GM12878 (cell line): ENCODE measurements around the gene GMPPA. TPM values are rescaled to one million over a fixed set of nuclear protein-coding genes. Genes with fewer than 3 reads are reported as not detected.

Experiments
- ATAC-seq: fragments of 200-7000 bp; cut with Tn5 transposase; 3 replicates; pipeline ENCODE4 v1.9.1; 2020; ENCODE audit warnings: mild to moderate bottlenecking, moderate library complexity
- BruUV-seq: library from RNA; stranded (reverse); fragments of 400-500 nt; replicated peaks from 2 replicates; lab custom pipeline; 2021; lab: Mats Ljungman, UMichigan
- CTCF ChIA-PET: fragments of 300-600 bp; sonication (Branson Sonifier 250); formaldehyde crosslinking; extraction: SDS; loops from one replicate; lab custom pipeline; 2021; ENCODE audit warnings: inconsistent platforms; lab: Yijun Ruan, JAX
- POLR2A ChIA-PET: fragments of 350-600 bp; formaldehyde crosslinking; extraction: SDS; loops from one replicate; lab custom pipeline; 2021; ENCODE audit warnings: inconsistent platforms; lab: Charles Lee
- RAD21 ChIA-PET: fragments of 300-600 bp; sonication (Branson Sonifier 250); formaldehyde crosslinking; loops from one replicate; lab custom pipeline; 2023; ENCODE audit warnings: antibody characterized with exemption; ENCODE audit not compliant: unreplicated experiment; lab: Charles Lee
- SMC1A ChIA-PET: fragments of 300-600 bp; sonication (Branson Sonifier 250); formaldehyde crosslinking; loops from one replicate; lab custom pipeline; 2023; ENCODE audit not compliant: unreplicated experiment, uncharacterized antibody; lab: Charles Lee
- DNase-seq: peaks from one replicate; pipeline ENCODE4 v3.0.0-alpha.2; 2011; ENCODE audit warnings: low read depth, low spot score
- FAIRE-seq: peaks from 3 replicates; lab custom pipeline; 2011; peaks lifted over from hg19 to GRCh38; lab: Jason Lieb, UNC
- H2AFZ ChIP-seq: 2 replicates; pipeline ENCODE4 v1.6.0; 2011; ENCODE audit warnings: low read depth, low read length, control low read depth; ENCODE audit not compliant: control insufficient read depth
- H3K27ac ChIP-seq: 2 replicates; pipeline ENCODE4 v1.5.1; 2011; ENCODE audit warnings: control low read depth; ENCODE audit not compliant: control insufficient read depth, insufficient read depth
- H3K27me3 ChIP-seq, 2 experiments: replicated peaks in 1 of 2; 2 replicates each; pipeline versions ENCODE4 v1.6.0 to v1.6.1; 2011; ENCODE audit warnings: low read length in 1 of 2; ENCODE audit not compliant: control insufficient read depth in 2 of 2, insufficient read depth in 2 of 2
- H3K36me3 ChIP-seq, 2 experiments: 2 replicates each; pipeline ENCODE4 v1.5.1; 2011; ENCODE audit warnings: low read length in 1 of 2; ENCODE audit not compliant: control insufficient read depth in 2 of 2, insufficient read depth in 2 of 2
- H3K4me1 ChIP-seq: 2 replicates; pipeline ENCODE4 v1.6.1; 2011; ENCODE audit warnings: mild to moderate bottlenecking, low read length, moderate library complexity, mixed read lengths; ENCODE audit not compliant: control insufficient read depth, insufficient read depth
- H3K4me2 ChIP-seq: 2 replicates; pipeline ENCODE4 v1.6.0; 2011; ENCODE audit warnings: control low read depth; ENCODE audit not compliant: control insufficient read depth, insufficient read depth
- H3K4me3 ChIP-seq: fragments of 200-600 bp; sonication (generic); 2 replicates; pipeline ENCODE4 v1.5.1; 2016
- H3K79me2 ChIP-seq: 2 replicates; pipeline ENCODE4 v1.6.0; 2011; ENCODE audit warnings: low read length; ENCODE audit not compliant: control insufficient read depth, insufficient read depth
- H3K9ac ChIP-seq: 2 replicates; pipeline ENCODE4 v1.8.0; 2011; ENCODE audit warnings: low read length, control low read depth, mixed read lengths; ENCODE audit not compliant: control insufficient read depth, insufficient read depth
- H3K9me3 ChIP-seq: replicated peaks from 3 replicates; pipeline ENCODE4 v1.5.1; 2011; ENCODE audit warnings: mild to moderate bottlenecking, low read length; ENCODE audit not compliant: control insufficient read depth, insufficient read depth
- H4K20me1 ChIP-seq: 2 replicates; pipeline ENCODE4 v1.6.0; 2011; ENCODE audit not compliant: control insufficient read depth, insufficient read depth
- CHD2 ChIP-seq: IDR thresholded peaks from 2 replicates; pipeline ENCODE4 v1.6.1; 2011; ENCODE audit warnings: low read depth, low read length, improper control_type of control experiment, borderline replicate concordance
- EGR1 ChIP-seq, 2 experiments: IDR thresholded peaks; 1 replicate in 1 of 2; 2 replicates in 1 of 2; pipeline ENCODE4 v1.6.1; 2011 to 2012; ENCODE audit warnings: low read depth in 2 of 2, low read length in 2 of 2, borderline replicate concordance in 1 of 2, mild to moderate bottlenecking in 1 of 2, moderate library complexity in 1 of 2
- FOS ChIP-seq: IDR thresholded peaks from 3 replicates; pipeline ENCODE4 v1.6.1; 2011; ENCODE audit warnings: borderline replicate concordance; ENCODE audit not compliant: insufficient read length; ENCODE audit errors: extremely low read depth
- GATAD2B ChIP-seq: fragments of 450-650 bp; conservative IDR thresholded peaks from 2 replicates; pipeline ENCODE4 v1.6.1; 2017; ENCODE audit warnings: low read depth, mild to moderate bottlenecking, moderate library complexity
- NBN ChIP-seq: fragments of 450-650 bp; IDR thresholded peaks from 2 replicates; pipeline ENCODE4 v1.6.1; 2016
- NFXL1 ChIP-seq: fragments of 450-650 bp; IDR thresholded peaks from 2 replicates; pipeline ENCODE4 v1.6.1; 2017; ENCODE audit warnings: antibody characterized with exemption, mild to moderate bottlenecking, borderline replicate concordance
- NFYB ChIP-seq: IDR thresholded peaks from 2 replicates; pipeline ENCODE4 v1.6.1; 2011; ENCODE audit warnings: low read depth, mild to moderate bottlenecking, low read length, improper control_type of control experiment, moderate library complexity; ENCODE audit not compliant: insufficient read depth
- POLR2A ChIP-seq: IDR thresholded peaks from 2 replicates; pipeline ENCODE4 v1.6.1; 2011; ENCODE audit warnings: low read depth, mild to moderate bottlenecking, low read length
- RB1 ChIP-seq: fragments of 450-650 bp; formaldehyde crosslinking; IDR thresholded peaks from 2 replicates; pipeline ENCODE4 v1.6.1; 2017; ENCODE audit warnings: mild to moderate bottlenecking, borderline replicate concordance
- RCOR1 ChIP-seq: conservative IDR thresholded peaks from 2 replicates; pipeline ENCODE4 v1.6.1; 2012; ENCODE audit warnings: low read depth, low read length, improper control_type of control experiment
- SIN3A ChIP-seq: IDR thresholded peaks from 2 replicates; pipeline ENCODE4 v1.6.1; 2012; ENCODE audit warnings: low read depth, low read length, improper control_type of control experiment
- SMC3 ChIP-seq: IDR thresholded peaks from 2 replicates; pipeline ENCODE4 v1.6.1; 2011; ENCODE audit warnings: low read length, improper control_type of control experiment, borderline replicate concordance
- SRF ChIP-seq, 2 experiments: IDR thresholded peaks; 2 replicates each; pipeline ENCODE4 v1.6.1; 2011; ENCODE audit warnings: low read depth in 2 of 2, low read length in 2 of 2, mild to moderate bottlenecking in 1 of 2, moderate library complexity in 1 of 2
- YY1 ChIP-seq: IDR thresholded peaks from 2 replicates; pipeline ENCODE4 v1.6.1; 2011; ENCODE audit warnings: low read depth, mild to moderate bottlenecking, low read length
- ZNF207 ChIP-seq: fragments of 450-650 bp; IDR thresholded peaks from 2 replicates; pipeline ENCODE4 v1.6.1; 2014; ENCODE audit warnings: antibody characterized with exemption, mild to moderate bottlenecking, borderline replicate concordance
- ZNF24 ChIP-seq: fragments of 450-650 bp; IDR thresholded peaks from 2 replicates; pipeline ENCODE4 v1.6.1; 2017; ENCODE audit warnings: antibody characterized with exemption, mild to moderate bottlenecking
- ZNF384 ChIP-seq: IDR thresholded peaks from 2 replicates; pipeline ENCODE4 v1.6.1; 2012; ENCODE audit warnings: low read depth, mild to moderate bottlenecking, low read length, improper control_type of control experiment, borderline replicate concordance
- WGBS: methylation state at CpG from one replicate; pipeline ENCODE4 v1.1.6; 2016; ENCODE audit warnings: low lambda C conversion rate; ENCODE audit not compliant: insufficient replicate concordance, insufficient coverage; ENCODE audit errors: missing lambda C conversion rate; 5-methylcytosine and 5-hydroxymethylcytosine counted together
- in situ Hi-C: fragments of 300-500 bp; cut with MboI; formaldehyde crosslinking; loops from 9 replicates; pipeline ENCODE4 v1.14.3; 2018; ENCODE audit warnings: mixed read lengths
- intact Hi-C: fragments of 100-400 bp; cut with micrococcal nuclease; formaldehyde crosslinking; loops from one replicate; pipeline ENCODE4 v1.14.2; 2022; ENCODE audit not compliant: unreplicated experiment
- polyA plus RNA-seq, 11 experiments: library from polyadenylated mRNA; depleted of rRNA in 4 of 11; unstranded in 6 of 11; stranded (reverse) in 5 of 11; fragments of >200 nt; fragmentation: Nextera tagmentation in 4 of 11; fragmentation: Illumina TruSeq in 1 of 11; extraction: Ambion mirVana in 4 of 11; extraction: Trizol in 1 of 11; gene quantifications; 1 replicate in 1 of 11; 2 replicates in 10 of 11; pipeline versions ENCODE4 v1.2.1 to v1.2.3, GENCODE V29; 2011 to 2016; ENCODE audit warnings: inconsistent platforms in 2 of 11, missing spikeins in 2 of 11, low read depth in 1 of 11
- total RNA-seq, 4 experiments: library from RNA; depleted of rRNA in 3 of 4; stranded (reverse); fragments of >200 nt in 3 of 4; fragmentation: Illumina TruSeq in 1 of 4; extraction: Trizol in 1 of 4; gene quantifications; 2 replicates each; pipeline versions ENCODE4 v1.2.1 to v1.2.3, GENCODE V29; 2013 to 2021

The GMPPA gene
- total and polyA plus RNA-seq, 10 of the 15 experiments (the other 5 are each of a cell fraction or from before 2014, with no cell fraction given) = 1.9 to 83.2 (median 45.0) TPM

DNA sequence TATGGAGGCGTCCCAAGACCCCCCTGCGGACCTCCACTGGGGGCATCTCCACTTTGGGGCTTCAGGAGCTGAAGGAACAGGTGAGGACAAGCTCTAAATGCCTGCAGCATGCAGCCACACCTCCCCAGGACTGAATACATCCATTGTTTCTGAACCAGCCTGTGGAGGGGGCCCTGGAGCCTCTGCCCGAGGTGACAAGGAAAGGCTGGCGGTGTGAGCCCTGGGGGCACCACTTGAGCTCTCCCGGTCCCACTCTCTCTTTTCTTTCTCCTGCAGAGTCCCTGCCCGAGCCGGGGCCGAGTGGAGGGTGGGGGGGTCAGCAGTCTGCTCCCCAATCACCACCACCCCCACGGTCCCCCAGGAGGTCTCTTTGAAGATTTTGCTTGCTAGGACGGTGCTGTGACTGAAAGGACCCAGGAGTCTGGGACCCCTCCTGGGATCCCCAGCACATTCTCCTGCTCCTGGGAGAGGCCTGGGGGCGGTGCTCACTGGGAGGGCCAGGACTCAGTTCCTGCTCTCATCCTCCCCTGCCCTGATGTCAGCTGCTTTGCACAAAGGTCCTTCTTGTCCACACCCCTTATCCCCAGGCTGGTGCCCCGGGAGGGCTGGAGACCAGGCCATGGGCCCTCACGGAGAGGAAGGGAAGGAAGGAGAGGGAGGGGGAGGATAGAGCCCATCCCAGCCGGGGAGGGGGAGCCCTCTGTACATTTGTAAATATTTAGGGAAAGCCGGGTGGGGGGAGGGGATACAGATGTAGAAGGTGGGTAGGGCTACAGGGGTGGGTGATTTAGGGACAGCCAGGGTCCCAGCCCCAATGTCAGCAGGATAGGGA, 39.2 kb downstream of the GMPPA start:
- no peak overlapping the region for H3K4me2 ChIP-seq
- FAIRE-seq = no peak
- intact Hi-C loops (no loop called here), in situ Hi-C loops (no loop called here)
- no peak overlapping the region for H3K27ac ChIP-seq
- H3K9me3 ChIP-seq = no peaks in the 10 kb centered on the region
- POLR2A ChIA-PET = interaction anchor here (1.0 kb wide), 1 partner anchor 59 kb away, joined by 3 read pairs; the partner anchor contains the start of gene STK11IP
- no peaks in the 10 kb centered on the region for H3K79me2 ChIP-seq
- no peak overlapping the region for H2AFZ ChIP-seq
- TF ChIP-seq NFYB (no peak), NFXL1 (no peak), NBN (no peak), FOS (no peak)
- peaks cover 3% of the 10 kb centered on the region; the same call in 1 of the 2 replicates for H3K4me1 ChIP-seq
- BruUV-seq = no TSS peak
- no peaks in the 10 kb centered on the region; a peak in 1 of 4 replicates for H3K36me3 ChIP-seq
- H3K9ac ChIP-seq = no peak overlapping the region
- SMC1A ChIA-PET = no interaction called here
- RAD21 ChIA-PET = no interaction called here
- CTCF ChIA-PET = interaction anchor here (0.6 to 4.6 kb wide), 4 partner anchors 8 to 153 kb away, joined by 3 to 63 read pairs (median 4); a partner anchor contains a TSS
- DNase-seq = no peak
- peaks cover 0 to 3% of the 10 kb centered on the region in 2 experiments; a peak in 2 of 4 replicates for H3K27me3 ChIP-seq
- no peaks in the 10 kb centered on the region for H4K20me1 ChIP-seq
- no peak overlapping the region for H3K4me3 ChIP-seq
- WGBS = 34% methylated on average over 12 of the region's 15 CpGs
- ATAC-seq = no peak

- no peak for DNase-seq
- SMC1A ChIA-PET = no interaction called here
- H3K27me3 ChIP-seq = peaks cover 0 to 3% of the 10 kb centered on the region in 2 experiments; a peak in 2 of 4 replicates
- H3K9ac ChIP-seq = no peak overlapping the region
- H3K27ac ChIP-seq = no peak overlapping the region
- H2AFZ ChIP-seq = no peak overlapping the region
- H3K4me2 ChIP-seq = no peak overlapping the region
- ATAC-seq = no peak
- in situ Hi-C loops (no loop called here), intact Hi-C loops (no loop called here)
- H4K20me1 ChIP-seq = no peaks in the 10 kb centered on the region
- H3K4me1 ChIP-seq = peaks cover 3% of the 10 kb centered on the region; the same call in 1 of the 2 replicates
- RAD21 ChIA-PET = no interaction called here
- no peaks in the 10 kb centered on the region for H3K9me3 ChIP-seq
- TF ChIP-seq SRF (IDR thresholded peaks at IDR 0.05; ENCODE audit: low read depth in 2 of 2, low read length in 2 of 2) = no peak
- TF ChIP-seq CHD2 = no peak
- no peak for TF ChIP-seq POLR2A
- TF ChIP-seq ZNF207 = no peak
- no peak for TF ChIP-seq ZNF384
- no peak for TF ChIP-seq ZNF24
- no peak for TF ChIP-seq YY1
- TF ChIP-seq SMC3 = no peak
- TF ChIP-seq RCOR1 = no peak
- no peak for TF ChIP-seq RB1
- no peak for TF ChIP-seq GATAD2B
- no peak for TF ChIP-seq EGR1 (IDR thresholded peaks at IDR 0.05; ENCODE audit: borderline replicate concordance in 1 of 2, low read depth in 2 of 2, low read length in 2 of 2)
- TF ChIP-seq SIN3A = no peak
- no peak for FAIRE-seq
- no peak overlapping the region for H3K4me3 ChIP-seq
- H3K79me2 ChIP-seq = no peaks in the 10 kb centered on the region
- no peaks in the 10 kb centered on the region; a peak in 1 of 4 replicates for H3K36me3 ChIP-seq
- no TSS peak for BruUV-seq
- POLR2A ChIA-PET = no interaction called here
- CTCF ChIA-PET = interaction anchor here (1.3 to 4.6 kb wide), 2 partner anchors 9 to 152 kb away, joined by 4 to 63 read pairs; no protein-coding TSS in a partner anchor
- WGBS = 58% methylated on average over 6 of the region's 6 CpGs
These were observed 39.8 kb downstream of the GMPPA start for GRCh38 chr2:219538504-219538951.
